Neural crest cell (in vitro differentiated cells): ENCODE data around the gene ATXN7L3. TPM values are rescaled to one million over a fixed set of nuclear protein-coding genes. Genes with fewer than 3 reads are reported as not detected.

Source experiments
- DNase-seq: peaks from one replicate; pipeline ENCODE4 v3.0.0; 2021; ENCODE audit warnings: low read depth, mixed read lengths, low spot score
- H3K27ac Mint-ChIP-seq: one replicate; pipeline ENCODE4 v1.8.0; 2021; ENCODE audit warnings: mild to moderate bottlenecking, mixed read lengths; ENCODE audit not compliant: unreplicated experiment
- H3K27me3 Mint-ChIP-seq: 2 replicates; pipeline ENCODE4 v1.8.0; 2021; ENCODE audit warnings: low read depth, mild to moderate bottlenecking, mixed read lengths
- H3K36me3 Mint-ChIP-seq: 2 replicates; pipeline ENCODE4 v1.8.0; 2021; ENCODE audit warnings: low read depth, mild to moderate bottlenecking, mixed read lengths
- H3K4me1 Mint-ChIP-seq: 2 replicates; pipeline ENCODE4 v1.8.0; 2021; ENCODE audit warnings: mixed read lengths
- H3K4me3 Mint-ChIP-seq: one replicate; pipeline ENCODE4 v1.8.0; 2021; ENCODE audit warnings: mild to moderate bottlenecking, mixed read lengths
- H3K9me3 Mint-ChIP-seq: 2 replicates; pipeline ENCODE4 v1.8.0; 2021; ENCODE audit warnings: mixed read lengths
- total RNA-seq: library from RNA; stranded (reverse); gene quantifications from 2 replicates; pipeline ENCODE4 v1.2.1, GENCODE V29; 2021
- TF ChIP-seq, protein P1 (sequence below): fragments of 200-600 bp; sonication (generic); conservative IDR thresholded peaks from 2 replicates; pipeline ENCODE4 v1.5.0; 2021; ENCODE audit warnings: antibody characterized with exemption, mild to moderate bottlenecking

The ATXN7L3 gene
- total RNA-seq, 1 donor from 2014 or later: 119 TPM

DNA sequence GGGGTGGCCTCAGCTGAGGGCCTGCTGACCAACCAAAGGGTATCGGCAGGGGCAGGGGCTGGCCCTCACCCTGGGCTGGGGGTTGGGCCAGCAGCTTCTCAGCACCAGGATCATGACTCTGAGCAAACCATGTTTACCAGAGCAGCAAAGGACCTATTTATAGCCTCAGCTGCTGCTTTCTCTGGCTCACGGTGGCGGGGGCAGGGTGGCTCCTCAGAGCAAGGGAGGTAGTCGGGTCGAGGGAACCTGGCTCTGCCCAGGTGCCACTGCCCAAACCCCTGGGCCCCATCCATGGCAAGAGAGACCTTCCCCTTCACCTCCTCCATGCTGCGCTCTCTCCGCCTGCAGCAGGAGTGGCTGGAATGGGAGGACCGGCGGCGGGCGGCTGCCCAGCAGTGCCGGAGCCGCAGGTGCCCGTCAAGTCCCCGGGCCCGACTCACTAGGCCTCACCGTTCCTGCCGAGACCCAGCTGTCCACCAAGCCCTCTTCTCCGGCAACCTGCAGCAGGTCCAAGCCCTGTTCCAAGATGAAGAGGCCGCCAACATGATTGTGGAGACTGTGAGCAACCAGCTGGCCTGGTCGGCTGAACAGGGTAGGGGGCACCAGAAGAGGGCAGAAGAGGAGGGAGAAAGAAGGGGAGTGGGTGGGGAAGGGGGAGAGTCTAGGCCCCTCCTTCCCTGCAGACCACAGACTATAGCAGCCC lies 29.0 kb downstream of the ATXN7L3 start, which contains the start of gene ASB16:
ASB16 (plus strand) TSS at position 206 of the 703 bp plus-strand sequence; CDS start at position 292, 86 bp downstream.
- H3K4me1 Mint-ChIP-seq: peaks cover 23% of the 10 kb centered on the region
- TF ChIP-seq, protein P1, sequence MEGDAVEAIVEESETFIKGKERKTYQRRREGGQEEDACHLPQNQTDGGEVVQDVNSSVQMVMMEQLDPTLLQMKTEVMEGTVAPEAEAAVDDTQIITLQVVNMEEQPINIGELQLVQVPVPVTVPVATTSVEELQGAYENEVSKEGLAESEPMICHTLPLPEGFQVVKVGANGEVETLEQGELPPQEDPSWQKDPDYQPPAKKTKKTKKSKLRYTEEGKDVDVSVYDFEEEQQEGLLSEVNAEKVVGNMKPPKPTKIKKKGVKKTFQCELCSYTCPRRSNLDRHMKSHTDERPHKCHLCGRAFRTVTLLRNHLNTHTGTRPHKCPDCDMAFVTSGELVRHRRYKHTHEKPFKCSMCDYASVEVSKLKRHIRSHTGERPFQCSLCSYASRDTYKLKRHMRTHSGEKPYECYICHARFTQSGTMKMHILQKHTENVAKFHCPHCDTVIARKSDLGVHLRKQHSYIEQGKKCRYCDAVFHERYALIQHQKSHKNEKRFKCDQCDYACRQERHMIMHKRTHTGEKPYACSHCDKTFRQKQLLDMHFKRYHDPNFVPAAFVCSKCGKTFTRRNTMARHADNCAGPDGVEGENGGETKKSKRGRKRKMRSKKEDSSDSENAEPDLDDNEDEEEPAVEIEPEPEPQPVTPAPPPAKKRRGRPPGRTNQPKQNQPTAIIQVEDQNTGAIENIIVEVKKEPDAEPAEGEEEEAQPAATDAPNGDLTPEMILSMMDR: no peak
- H3K27ac Mint-ChIP-seq: no peak within 1 kb of the TSS
- H3K27me3 Mint-ChIP-seq: no peaks in the 10 kb centered on the region
- peak within 1 kb of the TSS; percentile 38 for H3K4me3 Mint-ChIP-seq
- DNase-seq: no peak
- peaks cover 2% of the 10 kb centered on the region for H3K36me3 Mint-ChIP-seq
- no peaks in the 10 kb centered on the region for H3K9me3 Mint-ChIP-seq

DNA sequence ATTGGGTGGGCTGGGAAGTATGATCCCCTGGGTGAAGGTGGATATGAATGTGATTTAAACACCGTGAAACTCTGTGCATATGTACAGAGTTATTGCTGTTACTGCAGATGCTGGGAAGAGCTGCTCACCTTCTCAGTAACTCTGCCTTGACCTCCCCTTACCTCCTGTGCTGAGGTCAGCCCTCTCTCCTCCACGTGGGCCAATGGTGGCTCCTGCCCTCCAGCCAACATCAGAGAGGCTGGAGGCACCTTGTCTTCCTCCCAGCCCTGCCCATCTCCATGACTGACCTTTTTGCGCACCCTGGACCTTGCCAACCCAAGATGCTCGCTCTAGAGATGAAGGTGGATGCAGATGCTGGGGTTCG lies 29.6 kb downstream of the ATXN7L3 start:
- peak overlapping the region; percentile 38 for H3K4me3 Mint-ChIP-seq
- H3K27ac Mint-ChIP-seq: no peak overlapping the region

DNA sequence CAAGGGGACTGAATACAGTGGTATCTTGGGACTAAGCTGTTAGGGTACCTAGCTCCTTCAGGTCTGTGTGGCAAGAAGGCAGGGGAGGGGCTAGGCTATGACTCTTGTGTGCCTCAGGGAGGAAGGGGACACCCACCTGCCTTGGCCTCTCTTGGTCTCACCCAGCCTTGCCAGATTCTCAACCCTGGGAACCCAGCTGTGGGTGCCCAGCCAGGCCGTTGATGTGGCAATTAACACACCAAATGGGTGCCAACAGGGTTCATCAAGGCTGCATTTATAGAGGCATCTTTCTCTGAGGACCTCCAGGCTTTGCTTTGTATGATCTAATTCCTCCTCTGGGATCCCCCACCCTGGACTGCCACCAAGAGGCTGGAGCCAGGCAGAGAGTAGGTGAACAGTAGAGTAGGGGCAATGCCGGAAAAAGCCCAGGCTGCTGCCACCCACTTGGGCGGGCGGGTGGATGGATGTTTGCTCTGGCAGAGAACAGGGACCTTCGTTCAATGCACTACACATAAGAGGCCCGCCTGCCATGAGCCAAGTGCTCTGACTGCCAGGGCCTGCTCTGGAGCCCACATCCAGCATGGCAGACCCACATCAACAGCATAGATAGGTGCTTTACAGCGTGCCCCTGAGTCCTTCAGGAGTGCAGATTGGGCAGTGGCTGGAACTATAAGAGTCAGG lies 32.4 kb downstream of the ATXN7L3 start:
- TF ChIP-seq, protein P1: no peak
- Mint-ChIP-seq H3K27me3 (no peaks in the 10 kb centered on the region), H3K9me3 (no peaks in the 10 kb centered on the region), H3K27ac (no peak overlapping the region), H3K4me3 (no peak overlapping the region), H3K4me1 (peaks cover 23% of the 10 kb centered on the region), H3K36me3 (peaks cover 3% of the 10 kb centered on the region)
- DNase-seq: no peak

More for the DNA sequence above, 29.6 kb downstream of the ATXN7L3 start:
- Mint-ChIP-seq H3K27me3 (no peaks in the 10 kb centered on the region), H3K4me1 (peaks cover 23% of the 10 kb centered on the region), H3K9me3 (no peaks in the 10 kb centered on the region), H3K36me3 (no peaks in the 10 kb centered on the region)
- TF ChIP-seq, protein P1: no peak
- DNase-seq: no peak

DNA sequence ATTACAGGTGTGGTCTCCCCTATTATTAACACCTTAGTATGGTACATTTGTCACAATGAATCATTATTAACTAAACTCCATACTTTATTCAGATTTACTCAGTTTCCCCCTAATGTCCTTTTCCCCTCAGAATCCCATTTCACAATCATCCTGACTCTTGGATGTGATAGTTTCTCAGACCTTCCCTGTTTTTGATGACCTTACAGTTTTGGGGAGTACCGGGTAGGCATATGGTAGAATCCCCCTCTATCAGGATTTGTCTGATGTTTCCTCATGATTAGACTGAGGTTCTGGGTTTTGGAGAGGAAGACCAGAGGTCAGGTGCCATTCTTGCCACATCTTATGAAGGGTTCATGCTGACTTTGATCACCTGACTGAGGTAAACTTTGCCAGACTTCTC lies 35.2 kb downstream of the ATXN7L3 start:
- Mint-ChIP-seq H3K9me3 (no peaks in the 10 kb centered on the region), H3K4me1 (peaks cover 11% of the 10 kb centered on the region), H3K27me3 (no peaks in the 10 kb centered on the region), H3K27ac (peak overlapping the region; percentile 4), H3K4me3 (no peak overlapping the region), H3K36me3 (peaks cover 3% of the 10 kb centered on the region)
- TF ChIP-seq, protein P1: no peak
- DNase-seq: no peak

DNA sequence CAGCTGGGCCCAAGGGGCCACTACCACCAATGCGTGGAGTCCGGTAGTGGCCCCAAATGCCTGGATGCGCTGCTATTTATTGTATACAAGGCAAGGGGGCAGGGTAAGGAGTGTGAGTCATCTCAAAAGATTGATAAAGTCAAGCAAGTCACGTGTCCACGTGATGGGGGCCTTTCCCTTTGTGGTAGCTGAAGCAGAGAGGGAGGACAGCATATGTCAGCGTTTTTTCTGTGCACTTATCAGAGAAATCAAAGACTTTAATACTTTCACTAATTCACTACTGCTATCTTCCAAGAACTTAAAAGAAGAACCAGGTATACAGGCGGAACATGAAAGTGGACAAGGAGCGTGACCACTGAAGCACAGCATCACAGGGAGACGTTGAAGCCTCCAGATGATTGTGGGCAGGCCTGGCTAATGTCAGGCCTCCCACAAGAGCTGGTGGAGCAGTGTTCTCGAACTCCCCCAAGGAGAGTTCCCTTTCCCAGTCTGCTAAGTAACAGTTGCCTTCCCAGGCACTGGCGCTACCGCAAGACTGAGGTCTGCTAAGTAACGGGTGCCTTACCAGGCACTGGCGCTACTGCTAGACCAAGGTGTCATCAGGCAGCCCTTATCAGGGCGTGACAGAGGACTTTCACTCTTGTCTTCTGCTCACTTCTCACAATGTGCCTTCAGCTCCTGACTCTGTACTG lies 40.0 kb downstream of the ATXN7L3 start:
- peaks cover 7% of the 10 kb centered on the region for H3K36me3 Mint-ChIP-seq

More for the DNA sequence above, 40.0 kb downstream of the ATXN7L3 start:
- Mint-ChIP-seq H3K4me3 (no peak overlapping the region), H3K27ac (no peak overlapping the region), H3K27me3 (no peaks in the 10 kb centered on the region), H3K4me1 (no peaks in the 10 kb centered on the region), H3K9me3 (no peaks in the 10 kb centered on the region)
- TF ChIP-seq, protein P1: no peak
- DNase-seq: no peak
